Left ventricle myocardium inferior (tissue), 1 donor: ENCODE data around the gene RNF144A. TPM values are rescaled to one million over a fixed set of nuclear protein-coding genes. Genes with fewer than 3 reads are reported as not detected.
A peak's percentile ranks its signal among the peaks of the same experiment; 100 is the strongest.

Experiments used
- DNase-seq: peaks from one replicate; pipeline ENCODE4 v3.0.0-alpha.2; 2020
- H3K27ac ChIP-seq: fragments of 200-600 bp; replicated peaks from 2 replicates; pipeline ENCODE4 v1.8.0; 2021
- H3K27me3 ChIP-seq: fragments of 200-600 bp; 2 replicates; pipeline ENCODE4 v1.8.0; 2021; ENCODE audit warnings: low read depth
- H3K36me3 ChIP-seq: fragments of 200-600 bp; 2 replicates; pipeline ENCODE4 v1.8.0; 2021
- H3K4me1 ChIP-seq: fragments of 200-600 bp; 2 replicates; pipeline ENCODE4 v1.8.0; 2021
- H3K4me3 ChIP-seq: fragments of 200-600 bp; 2 replicates; pipeline ENCODE4 v1.8.0; 2021; ENCODE audit warnings: mild to moderate bottlenecking, moderate library complexity
- H3K9me3 ChIP-seq: fragments of 200-600 bp; replicated peaks from 2 replicates; pipeline ENCODE4 v1.8.0; 2021
- CTCF ChIP-seq: fragments of 200-600 bp; IDR thresholded peaks from 2 replicates; pipeline ENCODE4 v1.8.0; 2021; ENCODE audit warnings: antibody characterized with exemption, mild to moderate bottlenecking, borderline replicate concordance
- intact Hi-C: fragments of 100-400 bp; cut with micrococcal nuclease; formaldehyde crosslinking; loops from one replicate; pipeline ENCODE4 v1.11.0; 2022
- total RNA-seq: library from RNA; stranded (reverse); fragmentation: NEBNext Ultra II Directional; extraction: Animal tissue kit (Norgen Biotek cat#: 25700); gene quantifications from one replicate; pipeline ENCODE4 v1.2.1, GENCODE V29; 2021
- donor health status: DM: no; HTN: yes; CAD: no; lungs with severe emphysema.

Gene RNF144A
- total RNA-seq, 1 donor from 2014 or later = 17.9 TPM

DNA sequence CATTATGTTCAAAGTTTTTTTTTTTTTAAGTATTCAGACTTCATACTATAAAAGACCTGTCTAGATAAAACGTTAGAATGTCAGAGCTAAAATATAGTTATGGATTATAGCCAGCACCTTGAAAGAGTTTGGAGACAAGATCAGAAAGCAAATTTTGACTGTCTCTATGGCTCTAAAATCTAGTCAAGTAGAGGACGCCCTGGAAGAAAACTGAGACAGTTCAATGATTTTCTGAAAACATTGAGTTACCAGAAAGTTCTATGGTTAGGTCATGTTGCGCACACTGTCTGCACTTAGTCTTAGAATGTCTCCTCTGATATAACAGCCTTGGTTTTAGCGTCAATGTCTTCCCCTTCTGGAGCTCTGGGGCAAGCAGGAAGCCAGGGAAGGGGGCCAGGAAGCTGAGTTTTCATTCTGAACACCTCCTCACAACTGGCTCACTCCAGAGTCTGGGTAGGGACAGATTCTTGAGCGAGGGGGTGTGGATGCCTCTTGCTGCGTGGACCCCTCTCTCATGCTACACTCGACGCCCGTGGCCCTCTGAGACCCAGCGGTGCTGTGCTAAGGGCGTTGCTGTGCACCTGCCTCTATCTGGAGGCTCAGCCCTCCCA is 99.5 kb downstream of the RNF144A start:
- intact Hi-C loops = no loop called here
- peaks cover 13% of the 10 kb centered on the region for H3K36me3 ChIP-seq
- no peaks in the 10 kb centered on the region for H3K9me3 ChIP-seq
- DNase-seq = no peak
- H3K27me3 ChIP-seq = no peaks in the 10 kb centered on the region
- peak overlapping the region; percentile 73 for H3K27ac ChIP-seq
- H3K4me1 ChIP-seq = peaks cover 98% of the 10 kb centered on the region
- TF ChIP-seq CTCF = no peak
- no peak overlapping the region for H3K4me3 ChIP-seq

DNA sequence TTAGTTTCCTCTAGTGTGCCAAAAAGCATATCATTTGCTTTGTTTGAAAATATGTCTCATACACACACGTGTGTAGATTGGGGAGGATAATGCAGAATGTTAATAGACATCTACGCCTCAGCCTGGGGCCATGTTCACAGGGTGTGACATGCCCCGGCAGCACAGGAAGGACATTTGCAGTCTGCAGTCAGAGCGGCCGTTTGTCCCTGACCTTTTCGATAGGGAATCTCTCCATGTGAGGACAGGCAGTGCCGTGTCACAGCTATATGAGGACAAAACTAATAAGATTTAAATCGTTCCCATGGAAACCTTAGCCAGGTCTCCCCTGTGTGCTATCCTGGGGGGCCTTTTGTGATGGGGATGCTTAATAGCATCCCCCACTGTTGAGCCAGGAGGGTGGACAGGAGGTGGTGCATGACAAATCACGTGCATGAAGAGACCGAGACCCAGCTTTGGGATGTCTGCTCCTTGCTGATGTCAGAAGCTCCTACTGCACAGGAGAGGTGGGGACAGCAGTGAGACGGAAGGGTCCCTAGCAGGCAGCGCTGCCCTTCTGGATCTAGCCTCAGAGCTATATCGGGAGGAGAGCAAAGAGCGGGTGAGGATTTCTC is 100.6 kb downstream of the RNF144A start:
- DNase-seq = no peak
- Histone ChIP-seq H3K4me1 (peaks cover 98% of the 10 kb centered on the region), H3K36me3 (peaks cover 16% of the 10 kb centered on the region), H3K27ac (peak overlapping the region; percentile 55), H3K27me3 (no peaks in the 10 kb centered on the region), H3K9me3 (no peaks in the 10 kb centered on the region), H3K4me3 (no peak overlapping the region)
- no peak for TF ChIP-seq CTCF
- intact Hi-C loops = no loop called here

- intact Hi-C loops = no loop called here
- no peak for TF ChIP-seq CTCF
- peaks cover 98% of the 10 kb centered on the region for H3K4me1 ChIP-seq
- H3K27ac ChIP-seq = peak overlapping the region; percentile 55
- no peak overlapping the region for H3K4me3 ChIP-seq
- no peak for DNase-seq
- no peaks in the 10 kb centered on the region for H3K27me3 ChIP-seq
- H3K36me3 ChIP-seq = peaks cover 16% of the 10 kb centered on the region
- no peaks in the 10 kb centered on the region for H3K9me3 ChIP-seq
These were observed 101.1 kb downstream of the RNF144A start for GRCh38 chr2:7018282-7018701.

DNA sequence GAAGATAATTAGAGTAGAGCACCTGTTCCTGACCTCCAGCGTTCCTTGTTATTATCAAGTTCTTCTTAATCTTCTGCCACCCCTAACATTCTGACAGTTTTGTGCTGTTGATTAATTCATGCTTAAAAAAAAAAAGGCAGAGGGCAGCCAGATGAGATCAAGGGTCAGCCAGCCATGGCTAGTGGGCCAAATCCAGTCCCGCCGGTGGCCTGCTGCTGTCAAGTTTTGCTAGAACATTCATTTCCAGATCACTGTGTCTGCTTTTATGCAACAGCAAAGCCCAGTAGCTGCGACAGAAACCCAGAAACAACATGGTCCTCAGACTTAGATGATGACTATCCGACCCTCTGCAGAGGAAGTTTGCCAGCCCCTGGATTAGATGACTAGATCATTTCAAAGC is 101.6 kb downstream of the RNF144A start:
- H3K4me3 ChIP-seq = no peak overlapping the region
- no peak for DNase-seq
- H3K27me3 ChIP-seq = no peaks in the 10 kb centered on the region
- H3K9me3 ChIP-seq = no peaks in the 10 kb centered on the region
- intact Hi-C loops = no loop called here
- H3K36me3 ChIP-seq = peaks cover 16% of the 10 kb centered on the region
- H3K4me1 ChIP-seq = peaks cover 98% of the 10 kb centered on the region
- TF ChIP-seq CTCF = no peak
- peak overlapping the region; percentile 55 for H3K27ac ChIP-seq

- intact Hi-C loops = no loop called here
- peaks cover 98% of the 10 kb centered on the region for H3K4me1 ChIP-seq
- TF ChIP-seq CTCF = no peak
- no peak overlapping the region for H3K4me3 ChIP-seq
- H3K27me3 ChIP-seq = no peaks in the 10 kb centered on the region
- peaks cover 16% of the 10 kb centered on the region for H3K36me3 ChIP-seq
- H3K27ac ChIP-seq = peak overlapping the region; percentile 55
- H3K9me3 ChIP-seq = no peaks in the 10 kb centered on the region
- no peak for DNase-seq
These were observed 102.0 kb downstream of the RNF144A start for GRCh38 chr2:7019191-7019590.
